Glomerular visceral epithelial cell (primary cell): Measurements from ENCODE around the gene AUTS2.

Source experiments
- DNase-seq: peaks from one replicate; pipeline ENCODE4 v3.0.0-alpha.2; 2016; ENCODE audit errors: extremely low spot score

Gene AUTS2

DNA sequence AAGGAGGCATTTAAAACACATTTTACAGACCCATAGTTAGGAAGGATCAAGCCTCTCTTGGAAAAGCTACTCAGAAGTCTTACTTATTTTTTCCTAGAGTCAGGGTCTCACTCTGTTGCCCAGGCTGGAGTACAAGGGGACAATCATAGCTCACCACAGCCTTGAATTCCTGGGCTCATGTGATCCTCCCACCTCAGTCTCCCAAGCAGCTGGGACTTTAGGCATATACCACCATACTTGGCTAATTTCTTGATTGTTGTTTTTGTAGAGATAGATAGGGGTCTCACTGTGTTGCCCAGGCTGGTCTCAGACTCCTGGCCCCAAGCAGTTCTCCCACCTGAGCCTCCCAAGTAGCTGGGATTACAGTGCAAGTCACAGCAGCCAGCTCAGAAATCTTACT is 1179.0 kb downstream of the AUTS2 start:
- no peak for DNase-seq

DNA sequence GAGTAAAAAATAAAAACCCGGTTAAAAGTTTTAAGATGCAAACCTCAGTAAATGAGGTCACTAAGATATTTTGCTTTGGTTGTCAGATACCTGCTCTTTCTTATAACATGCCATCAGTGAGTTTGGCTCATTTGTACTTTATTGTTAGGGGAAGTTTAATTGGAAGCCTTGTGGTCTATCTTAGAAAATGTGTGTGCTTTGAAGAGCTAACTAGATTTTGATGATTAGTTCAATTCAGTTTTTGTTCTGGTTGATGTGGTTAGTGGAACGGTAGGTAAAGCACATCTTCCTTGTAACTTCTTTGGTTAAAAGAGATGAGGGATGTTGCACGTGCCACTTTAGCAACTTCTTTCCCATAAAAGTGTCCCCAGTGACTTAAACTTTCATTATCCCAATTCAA is 1180.3 kb downstream of the AUTS2 start:
- DNase-seq = no peak

DNA sequence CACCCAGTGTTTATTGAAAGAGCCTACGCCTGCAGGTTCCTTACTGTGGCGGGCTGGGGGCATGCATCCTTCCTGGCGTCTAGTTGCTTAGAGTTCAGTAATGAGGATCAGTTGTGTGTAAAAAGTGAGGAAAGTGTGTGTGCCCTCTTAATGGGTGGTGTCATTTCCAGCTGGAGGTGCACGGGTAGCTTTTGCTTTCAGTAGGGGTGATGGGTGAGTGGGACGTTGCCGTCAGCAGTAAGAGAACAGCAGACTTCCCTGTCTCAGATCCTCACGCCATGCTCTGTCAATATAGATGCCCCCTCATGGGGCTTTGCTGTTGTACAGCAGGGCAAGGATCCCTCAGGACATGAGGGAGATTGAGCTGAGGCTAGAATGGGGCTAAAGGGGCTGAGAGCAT is 1181.0 kb downstream of the AUTS2 start:
- DNase-seq = no peak

- DNase-seq = no peak
Measured at GRCh38 chr7:70781922-70782311, 1183.6 kb downstream of the AUTS2 start.

DNA sequence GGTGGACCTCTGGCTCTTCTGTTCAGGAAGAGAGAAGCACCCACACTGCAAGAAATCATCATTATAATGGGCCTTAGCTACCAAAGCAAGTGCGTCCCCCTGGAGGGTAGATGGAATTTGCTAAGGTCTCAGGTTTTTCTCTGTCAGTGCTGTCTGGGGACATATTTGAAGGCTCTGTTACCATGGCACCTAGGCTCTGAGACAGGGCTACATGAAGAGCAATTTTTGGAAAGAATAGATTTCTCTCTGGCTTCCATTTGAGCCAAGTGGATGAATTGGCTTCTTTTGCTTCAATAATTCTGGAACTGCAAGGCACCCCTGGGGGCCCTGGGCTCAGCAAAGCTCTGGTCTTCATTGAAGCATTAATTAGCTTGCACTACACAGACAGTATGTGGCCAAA is 1184.5 kb downstream of the AUTS2 start:
- no peak for DNase-seq

DNA sequence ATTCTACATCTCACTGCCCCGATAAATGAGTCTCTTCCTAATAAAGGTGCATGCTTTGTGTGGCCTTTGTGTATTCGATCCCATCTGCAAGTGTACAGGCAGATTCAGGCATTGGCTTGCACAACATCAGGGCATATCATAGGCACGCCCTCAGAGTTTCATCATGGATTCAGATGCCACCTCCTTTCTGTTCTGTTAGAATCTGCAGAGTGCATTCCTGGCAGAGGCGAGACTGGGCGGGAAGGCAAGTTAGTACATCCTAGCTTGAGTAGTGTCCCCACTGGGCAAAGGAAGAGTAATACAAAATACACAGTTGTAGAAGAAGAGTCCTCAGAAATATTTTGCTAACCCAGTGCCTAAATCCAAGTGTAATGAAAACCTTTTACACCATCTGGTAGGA is 1187.2 kb downstream of the AUTS2 start:
- DNase-seq = no peak

- no peak for DNase-seq
Measured at GRCh38 chr7:70786076-70786475, 1187.8 kb downstream of the AUTS2 start.

DNA sequence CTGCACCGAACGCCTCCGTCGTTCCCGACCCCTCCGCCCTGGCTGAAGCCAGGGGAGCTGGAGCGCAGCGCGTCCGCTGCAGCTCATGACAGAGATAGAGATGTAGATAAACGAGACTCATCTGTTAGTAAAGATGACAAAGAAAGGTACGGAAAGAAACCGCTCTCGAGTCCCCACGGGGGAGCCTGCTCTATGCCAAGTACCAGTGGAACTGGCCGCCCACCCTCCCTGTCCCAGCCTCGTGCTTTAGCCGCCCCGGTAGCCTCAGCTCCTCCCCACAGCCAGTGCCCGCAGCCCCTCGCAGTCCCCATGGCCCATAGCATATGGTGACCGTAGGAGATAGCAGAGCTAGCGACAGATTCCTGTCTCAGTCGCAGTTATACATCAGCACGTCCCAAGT is 1189.0 kb downstream of the AUTS2 start:
- DNase-seq = no peak

GRCh38 chr7:70787771-70788170 is 1189.5 kb downstream of the AUTS2 start:
- DNase-seq = no peak

DNA sequence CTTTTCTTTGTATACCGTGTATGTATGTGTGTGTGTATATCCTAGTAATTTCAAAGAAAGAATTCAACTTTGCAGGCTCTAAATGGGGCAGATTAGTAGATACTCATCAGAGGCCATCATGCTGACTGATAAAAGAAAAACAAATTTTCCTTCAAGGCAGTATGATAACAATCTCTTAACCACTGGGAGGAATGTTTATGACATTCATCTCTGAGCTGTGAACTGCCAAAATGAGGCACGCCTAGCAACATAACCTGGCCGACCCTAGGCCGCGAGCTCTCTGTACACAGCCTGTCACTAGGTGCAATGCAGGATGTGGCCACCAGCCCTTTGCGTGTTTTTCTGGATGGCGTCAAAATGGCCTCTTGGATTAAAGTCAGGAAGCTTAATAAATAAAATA is 1190.0 kb downstream of the AUTS2 start:
- no peak for DNase-seq

- DNase-seq = no peak
Measured at GRCh38 chr7:70789481-70790214, 1191.4 kb downstream of the AUTS2 start.

DNA sequence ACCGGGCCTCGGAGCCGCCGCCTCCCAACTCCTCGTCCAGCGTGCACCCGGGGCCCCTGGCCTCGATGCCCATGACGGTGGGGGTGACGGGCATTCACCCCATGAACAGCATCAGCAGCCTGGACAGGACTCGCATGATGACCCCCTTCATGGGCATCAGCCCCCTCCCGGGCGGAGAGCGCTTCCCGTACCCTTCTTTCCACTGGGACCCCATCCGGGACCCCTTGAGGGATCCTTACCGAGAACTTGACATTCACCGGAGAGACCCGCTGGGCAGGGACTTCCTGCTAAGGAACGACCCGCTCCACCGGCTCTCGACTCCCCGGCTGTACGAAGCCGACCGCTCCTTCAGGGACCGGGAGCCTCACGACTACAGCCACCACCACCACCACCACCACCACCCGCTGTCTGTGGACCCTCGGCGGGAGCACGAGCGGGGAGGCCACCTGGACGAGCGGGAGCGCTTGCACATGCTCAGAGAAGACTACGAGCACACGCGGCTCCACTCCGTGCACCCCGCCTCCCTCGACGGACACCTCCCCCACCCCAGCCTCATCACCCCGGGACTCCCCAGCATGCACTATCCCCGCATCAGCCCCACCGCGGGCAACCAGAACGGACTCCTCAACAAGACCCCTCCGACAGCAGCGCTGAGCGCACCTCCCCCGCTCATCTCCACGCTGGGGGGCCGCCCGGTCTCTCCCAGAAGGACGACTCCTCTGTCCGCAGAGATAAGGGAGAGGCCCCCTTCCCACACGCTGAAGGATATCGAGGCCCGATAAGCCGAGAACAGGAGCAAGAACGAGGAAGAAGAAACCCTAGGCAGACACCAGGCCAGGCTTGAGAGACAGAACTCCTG is 1192.2 kb downstream of the AUTS2 start:
- no peak for DNase-seq

- no peak for DNase-seq
Measured at GRCh38 chr7:70791341-70791740, 1193.1 kb downstream of the AUTS2 start.

GRCh38 chr7:70793060-70793459 is 1194.8 kb downstream of the AUTS2 start:
- no peak for DNase-seq

- no peak for DNase-seq
Measured at GRCh38 chr7:70793821-70794220, 1195.5 kb downstream of the AUTS2 start.

- DNase-seq = no peak
Measured at GRCh38 chr7:70794962-70795361, 1196.7 kb downstream of the AUTS2 start.

DNA sequence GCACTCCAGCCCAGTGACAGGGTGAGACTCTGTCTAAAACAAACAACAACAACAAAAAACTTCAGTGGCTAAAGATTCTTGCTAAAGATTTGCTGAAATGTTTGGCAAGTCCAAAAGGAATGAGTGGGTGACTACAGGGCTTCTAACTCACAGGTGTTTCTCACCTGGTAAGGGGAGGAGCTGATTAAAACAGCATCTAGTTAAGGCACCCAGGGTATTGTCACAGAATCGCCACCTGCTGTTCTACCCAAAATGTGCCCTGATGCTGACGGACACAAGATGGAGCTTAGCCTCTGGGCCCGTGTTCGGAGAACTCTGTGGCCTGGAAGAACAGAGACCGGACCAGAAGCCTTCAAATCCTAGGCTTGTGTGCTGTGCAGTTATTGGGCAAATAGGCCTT is 1197.7 kb downstream of the AUTS2 start:
- no peak for DNase-seq

DNA sequence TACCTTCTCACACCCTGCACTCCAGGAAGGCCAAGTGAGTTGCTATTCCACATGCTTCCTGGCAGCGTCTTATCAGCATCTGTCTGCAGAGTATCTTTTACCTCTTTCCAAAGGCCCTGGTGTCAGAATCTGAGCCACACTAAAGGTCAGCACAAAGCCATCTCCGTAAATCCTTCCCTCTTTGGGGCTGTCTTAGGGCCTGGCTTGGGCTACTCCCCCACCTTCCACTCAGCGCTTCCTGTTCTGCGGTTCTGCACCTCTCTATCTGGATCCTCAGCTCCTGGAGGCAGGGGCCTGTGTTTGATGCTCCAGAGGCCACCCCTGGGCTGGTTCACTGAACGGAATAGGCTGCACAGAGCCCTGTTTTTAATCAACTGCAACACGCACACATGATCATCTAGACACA is 1198.8 kb downstream of the AUTS2 start:
- DNase-seq = no peak

DNA sequence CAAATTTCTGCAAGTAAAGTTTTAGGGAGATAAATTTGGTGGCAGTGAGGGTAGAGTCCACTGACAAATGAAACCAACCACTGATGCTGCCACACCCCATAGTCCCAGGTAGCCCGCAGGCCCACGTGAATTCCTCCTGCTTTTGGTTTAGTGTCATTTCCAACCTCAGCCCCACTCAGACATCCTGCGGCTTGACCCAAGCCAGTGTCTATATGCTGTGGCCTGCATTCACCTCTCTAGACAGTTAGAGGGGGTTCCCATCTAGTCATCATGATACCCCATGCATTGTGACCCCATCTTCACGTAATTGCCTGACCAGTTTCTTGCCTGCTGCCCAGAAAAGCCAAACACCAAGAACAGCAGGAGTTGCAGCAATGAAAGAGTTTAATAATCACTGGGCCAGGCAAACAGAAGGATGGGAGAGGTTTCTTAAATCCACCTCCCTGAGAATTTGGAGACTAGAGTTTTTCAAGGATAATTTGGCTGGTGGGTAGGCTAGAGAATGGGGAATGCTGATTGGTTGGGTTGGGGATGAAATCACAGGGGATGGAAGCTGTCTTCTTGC is 1201.6 kb downstream of the AUTS2 start:
- DNase-seq = no peak

DNA sequence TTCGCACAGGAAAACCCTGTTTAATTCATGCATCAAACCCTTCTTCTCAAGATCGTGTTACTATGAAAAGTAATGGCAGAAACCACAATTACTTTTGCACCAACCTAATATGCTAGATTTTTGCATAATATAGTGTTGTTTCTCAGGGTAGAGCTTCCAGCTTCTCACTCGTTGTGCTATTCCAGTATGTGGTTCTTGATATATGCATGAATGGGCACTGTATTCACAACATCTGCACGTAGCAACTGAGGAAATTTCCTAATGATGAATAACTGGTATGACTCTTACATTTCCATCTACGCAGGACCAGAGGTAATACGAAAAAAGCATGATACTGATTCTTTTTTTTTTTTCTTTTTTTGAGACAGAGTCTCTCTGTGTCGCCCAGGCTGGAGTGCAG is 1207.1 kb downstream of the AUTS2 start:
- DNase-seq = no peak

- no peak for DNase-seq
Measured at GRCh38 chr7:70807650-70808049, 1209.4 kb downstream of the AUTS2 start.

GRCh38 chr7:70808876-70809275 is 1210.6 kb downstream of the AUTS2 start:
- DNase-seq = no peak

DNA sequence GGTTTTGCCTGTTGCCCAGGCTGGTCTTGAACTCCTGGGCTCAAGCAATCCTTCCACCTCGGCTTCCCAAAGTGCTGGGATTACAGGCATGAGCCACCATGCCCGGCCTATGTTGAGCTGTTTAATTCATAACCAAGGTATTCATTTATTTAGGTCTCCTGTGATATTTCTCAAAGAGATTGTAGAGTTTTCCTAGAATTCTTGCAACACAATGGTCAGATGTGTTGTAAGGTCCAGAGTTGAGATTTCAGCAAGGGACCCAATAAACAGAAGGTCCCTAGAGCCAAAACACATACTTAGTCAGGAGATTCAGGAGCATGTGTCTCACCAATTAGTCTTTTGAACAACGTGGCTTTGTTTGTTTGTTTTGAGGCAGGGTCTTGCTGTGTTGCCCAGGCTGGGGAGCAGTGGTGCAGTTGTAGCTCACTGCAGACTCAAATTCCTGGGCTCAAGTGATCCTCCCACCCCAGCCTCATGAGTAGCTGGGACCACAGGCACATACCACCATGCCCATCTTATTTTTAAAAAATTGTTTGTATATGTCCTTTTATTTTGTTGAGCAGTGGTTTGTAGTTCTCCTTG is 1212.4 kb downstream of the AUTS2 start:
- DNase-seq = no peak
